ENCODE data around the gene CEP170B. TPM values are rescaled to one million over a fixed set of nuclear protein-coding genes. Genes with fewer than 3 reads are reported as not detected.
"Not testable (repeated sequence)": the region's sequence is repeated elsewhere in the genome, so short reads cannot be mapped to it uniquely, and the experiment has no call there.

CEP170B gene
- total RNA-seq, 2 donors from 2014 or later = 6.1 to 7.9 TPM

DNA sequence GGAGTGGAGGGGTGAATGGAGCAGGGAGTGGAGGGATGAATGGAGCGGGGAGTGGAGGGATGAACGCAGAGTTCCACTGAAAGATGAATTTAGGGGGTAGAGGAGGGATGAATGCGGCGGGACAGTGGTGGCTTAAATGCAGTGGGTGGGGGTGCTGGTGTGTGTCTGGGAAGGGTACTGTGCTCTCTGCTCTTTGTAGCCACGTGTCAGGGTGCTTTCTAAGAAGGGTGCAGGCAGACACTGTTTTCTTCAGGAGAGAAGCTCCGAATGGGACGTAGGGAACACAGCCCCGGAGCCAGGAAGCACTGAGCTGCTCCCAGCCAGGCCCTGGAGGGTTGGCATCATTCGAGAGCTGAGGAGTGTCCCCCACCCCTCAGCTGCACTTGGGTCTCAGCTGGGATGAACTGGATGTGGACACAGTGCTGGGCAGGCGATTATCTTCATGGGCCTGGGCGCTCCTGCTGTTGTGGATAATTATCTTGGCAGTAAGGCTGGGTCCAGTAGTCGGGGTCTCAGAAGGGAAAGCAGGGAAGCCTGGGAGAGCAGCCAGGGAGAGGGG is 9.5 kb upstream of the CEP170B start:
- no peaks in the 10 kb centered on the region for H3K36me3 Mint-ChIP-seq (ENCODE audit: insufficient read depth in 2 of 2)
- H3K4me1 Mint-ChIP-seq (ENCODE audit: low read depth) = no peaks in the 10 kb centered on the region
- peaks cover 12% of the 10 kb centered on the region for H3K27me3 Mint-ChIP-seq (ENCODE audit: low read depth)
- no peak overlapping the region for H3K27ac Mint-ChIP-seq
- H3K9me3 Mint-ChIP-seq = no peaks in the 10 kb centered on the region
- H3K4me3 Mint-ChIP-seq = no peak overlapping the region
- ATAC-seq (replicated peaks in 1 of 2) (no peak), DNase-seq (no peak)

DNA sequence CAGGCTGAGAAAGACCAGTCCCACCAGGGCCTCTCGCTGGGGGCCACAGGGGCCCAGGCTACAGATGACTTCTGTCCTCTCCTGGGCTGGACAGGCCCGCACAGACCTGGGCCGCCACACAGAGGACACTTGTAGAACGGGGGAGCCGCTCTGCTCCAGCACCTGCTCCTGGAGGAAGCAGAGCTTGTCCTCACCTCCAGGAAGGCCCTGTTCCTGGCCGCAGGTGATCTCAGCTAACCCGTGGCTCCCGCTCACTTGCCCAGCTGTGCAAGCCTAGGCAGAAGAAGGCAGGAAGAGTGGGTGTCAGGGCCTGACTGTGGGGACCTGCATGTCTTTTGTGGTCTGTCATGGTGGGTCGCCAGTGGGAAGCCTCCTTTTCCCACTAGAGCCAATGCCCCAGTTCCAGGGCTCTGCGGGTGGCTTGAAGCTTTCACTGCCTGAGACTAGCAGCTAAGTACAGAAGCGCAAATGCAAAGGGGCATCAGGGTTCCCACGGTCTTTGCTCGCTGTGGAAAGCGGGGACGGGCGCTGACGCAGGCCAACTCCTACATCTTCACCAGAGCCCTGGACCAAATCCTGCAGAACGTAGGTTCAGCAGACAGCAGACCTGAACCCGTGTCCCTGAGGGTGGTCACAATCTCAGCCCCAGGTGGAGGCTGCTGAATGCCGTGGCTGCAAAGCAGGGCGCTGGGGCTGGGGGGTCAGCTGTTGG is 8.8 kb upstream of the CEP170B start:
- H3K4me1 Mint-ChIP-seq (ENCODE audit: low read depth) = no peaks in the 10 kb centered on the region
- H3K4me3 Mint-ChIP-seq = no peak overlapping the region
- H3K9me3 Mint-ChIP-seq = no peaks in the 10 kb centered on the region
- ATAC-seq (replicated peaks in 1 of 2) = no peak
- H3K36me3 Mint-ChIP-seq (ENCODE audit: insufficient read depth in 2 of 2) = no peaks in the 10 kb centered on the region
- peaks cover 12% of the 10 kb centered on the region for H3K27me3 Mint-ChIP-seq (ENCODE audit: low read depth)
- DNase-seq = no peak
- no peak overlapping the region for H3K27ac Mint-ChIP-seq

DNA sequence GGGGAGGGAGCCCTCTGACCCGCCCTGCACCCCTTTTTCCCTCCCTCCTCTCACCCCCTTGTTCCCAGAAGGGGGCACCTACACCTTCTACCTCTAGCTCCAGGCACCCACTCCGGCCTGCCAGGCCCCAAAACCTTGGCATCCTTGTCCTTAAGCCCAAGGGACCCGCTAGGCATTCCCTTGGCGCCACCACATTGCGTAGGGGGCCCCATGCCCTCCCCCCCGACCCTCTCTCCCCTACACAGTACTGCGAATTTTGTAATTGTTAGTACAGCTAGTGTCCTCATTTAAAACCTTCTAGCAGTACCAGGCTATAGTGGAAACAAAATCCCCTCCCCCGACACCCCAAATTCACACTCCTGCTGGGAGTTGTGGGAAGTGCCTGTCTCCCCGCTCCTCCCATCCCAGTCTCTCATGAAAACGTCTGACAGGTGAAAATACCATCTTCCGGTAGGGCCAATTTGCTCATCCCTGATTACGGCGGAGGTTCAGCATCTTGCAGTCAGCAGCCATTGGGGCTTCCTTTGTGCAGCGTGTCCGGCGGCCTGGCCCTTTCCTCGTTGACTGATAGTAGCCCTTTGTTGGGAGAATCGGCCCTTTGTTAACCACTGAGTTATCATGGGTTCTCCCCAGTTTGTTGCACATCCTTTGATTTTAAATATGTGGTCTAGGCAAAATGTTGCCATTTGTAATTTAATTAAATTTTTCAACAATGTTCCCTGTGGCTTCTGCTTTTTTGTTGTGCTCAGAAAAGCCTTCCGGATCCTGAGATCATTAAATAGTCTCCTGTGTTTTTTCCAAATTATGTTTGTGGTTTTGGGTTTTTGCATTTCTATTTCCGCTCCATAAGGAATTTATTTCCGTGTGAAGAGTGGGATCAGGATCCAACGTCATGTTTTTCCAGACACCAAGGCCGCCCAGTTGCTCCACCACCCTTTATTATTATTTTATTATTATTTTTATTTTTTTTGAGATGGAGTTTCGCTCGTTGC is 7.9 kb upstream of the CEP170B start:
- H3K4me3 Mint-ChIP-seq = no peak overlapping the region
- DNase-seq (no peak), ATAC-seq (replicated peaks in 1 of 2) (no peak)
- no peaks in the 10 kb centered on the region for H3K4me1 Mint-ChIP-seq (ENCODE audit: low read depth)
- no peak overlapping the region for H3K27ac Mint-ChIP-seq
- H3K9me3 Mint-ChIP-seq = no peaks in the 10 kb centered on the region
- H3K27me3 Mint-ChIP-seq (ENCODE audit: low read depth) = peaks cover 10% of the 10 kb centered on the region
- no peaks in the 10 kb centered on the region for H3K36me3 Mint-ChIP-seq (ENCODE audit: insufficient read depth in 2 of 2)

DNA sequence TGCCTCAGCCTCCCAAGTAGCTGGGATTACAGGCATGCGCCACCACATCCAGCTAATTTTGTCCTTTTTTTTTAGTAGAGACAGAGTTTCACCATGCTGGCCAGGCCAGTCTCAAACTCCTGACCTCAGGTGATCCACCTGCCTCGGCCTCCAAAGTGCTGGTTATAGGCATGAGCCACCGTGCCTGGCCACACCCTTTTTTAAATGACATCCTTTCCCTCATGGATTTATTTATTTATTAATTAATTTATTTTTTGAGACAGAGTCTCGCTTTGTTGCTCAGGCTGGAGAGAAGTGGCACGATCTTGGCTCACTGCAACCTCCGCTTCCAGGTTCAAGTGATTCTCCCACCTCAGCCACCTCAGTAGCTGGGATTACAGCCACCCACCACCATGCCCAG is 7.1 kb upstream of the CEP170B start:
- not testable (repeated sequence) for ATAC-seq (replicated peaks in 1 of 2); H3K4me1 Mint-ChIP-seq (ENCODE audit: low read depth); H3K9me3 Mint-ChIP-seq; H3K4me3 Mint-ChIP-seq; H3K36me3 Mint-ChIP-seq (ENCODE audit: insufficient read depth in 2 of 2); H3K27me3 Mint-ChIP-seq (ENCODE audit: low read depth); H3K27ac Mint-ChIP-seq; DNase-seq

DNA sequence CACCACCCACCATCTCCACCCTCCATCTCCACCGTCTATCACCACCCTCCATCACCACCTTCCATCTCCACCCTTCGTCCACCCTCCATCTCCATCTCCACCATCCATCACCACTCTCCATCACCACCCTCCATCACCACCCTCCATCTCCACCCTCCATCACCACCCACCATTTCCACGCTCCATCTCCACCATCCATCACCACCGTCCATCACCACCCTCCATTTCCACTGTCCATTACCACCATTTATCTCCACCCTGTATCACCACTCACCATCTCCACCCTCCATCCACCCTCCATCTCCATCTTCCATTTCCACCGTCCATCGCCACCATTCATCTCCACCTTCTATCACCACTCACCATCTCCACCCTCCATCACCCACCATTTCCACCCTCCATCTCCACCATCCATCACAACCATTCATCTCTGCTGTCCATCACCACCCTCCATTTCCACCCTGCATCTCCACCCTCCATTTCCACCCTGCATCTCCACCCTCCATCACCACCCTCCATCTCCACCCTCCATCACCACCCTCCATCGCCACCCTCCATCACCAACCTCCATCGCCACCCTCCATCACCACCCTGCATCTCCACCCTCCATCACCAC is 6.1 kb upstream of the CEP170B start:
- DNase-seq (no peak), ATAC-seq (replicated peaks in 1 of 2) (no peak)
- peaks cover 10% of the 10 kb centered on the region for H3K27me3 Mint-ChIP-seq (ENCODE audit: low read depth)
- no peak overlapping the region for H3K27ac Mint-ChIP-seq
- H3K4me1 Mint-ChIP-seq (ENCODE audit: low read depth) = no peaks in the 10 kb centered on the region
- no peaks in the 10 kb centered on the region for H3K9me3 Mint-ChIP-seq
- no peaks in the 10 kb centered on the region for H3K36me3 Mint-ChIP-seq (ENCODE audit: insufficient read depth in 2 of 2)
- H3K4me3 Mint-ChIP-seq = no peak overlapping the region

DNA sequence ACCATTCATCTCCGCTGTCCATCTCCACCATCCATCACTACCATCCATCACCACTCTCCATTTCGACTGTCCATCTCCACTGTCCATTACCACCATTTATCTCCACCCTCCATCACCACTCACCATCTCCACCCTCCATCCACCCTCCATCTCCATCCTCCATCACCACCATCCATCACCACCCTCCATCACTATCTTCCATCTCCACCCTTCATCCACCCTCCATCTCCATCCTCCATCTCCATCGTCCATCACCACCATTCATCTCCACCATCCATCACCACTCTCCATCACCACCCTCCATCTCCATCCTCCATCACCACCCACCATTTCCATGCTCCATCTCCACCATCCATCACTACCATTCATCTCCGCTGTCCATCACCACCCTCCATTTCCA is 5.2 kb upstream of the CEP170B start:
- Mint-ChIP-seq H3K36me3 (ENCODE audit: insufficient read depth in 2 of 2) (no peaks in the 10 kb centered on the region), H3K4me1 (ENCODE audit: low read depth) (peaks cover 5% of the 10 kb centered on the region), H3K9me3 (no peaks in the 10 kb centered on the region), H3K4me3 (no peak overlapping the region), H3K27ac (no peak overlapping the region), H3K27me3 (ENCODE audit: low read depth) (peaks cover 17% of the 10 kb centered on the region)
- no peak for DNase-seq
- ATAC-seq (replicated peaks in 1 of 2) = no peak

DNA sequence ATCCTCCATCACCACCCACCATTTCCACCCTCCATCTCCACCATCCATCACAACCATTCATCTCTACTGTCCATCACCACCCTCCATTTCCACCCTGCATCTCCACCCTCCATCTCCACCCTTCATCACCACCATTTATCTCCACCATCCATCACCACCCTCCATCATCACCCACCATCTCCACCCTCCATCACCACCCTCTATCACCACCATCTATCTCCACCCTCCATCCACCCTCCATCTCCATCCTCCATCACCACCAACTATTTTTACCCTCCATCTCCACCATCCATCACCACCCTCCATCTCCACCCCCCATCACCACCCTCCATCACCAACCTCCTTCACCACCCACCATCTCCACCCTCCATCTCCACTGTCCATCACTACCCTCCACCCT is 4.7 kb upstream of the CEP170B start:
- DNase-seq (no peak), ATAC-seq (replicated peaks in 1 of 2) (no peak)
- H3K4me3 Mint-ChIP-seq = no peak overlapping the region
- H3K9me3 Mint-ChIP-seq = no peaks in the 10 kb centered on the region
- peaks cover 17% of the 10 kb centered on the region for H3K27me3 Mint-ChIP-seq (ENCODE audit: low read depth)
- peaks cover 5% of the 10 kb centered on the region for H3K4me1 Mint-ChIP-seq (ENCODE audit: low read depth)
- no peak overlapping the region for H3K27ac Mint-ChIP-seq
- H3K36me3 Mint-ChIP-seq (ENCODE audit: insufficient read depth in 2 of 2) = no peaks in the 10 kb centered on the region

DNA sequence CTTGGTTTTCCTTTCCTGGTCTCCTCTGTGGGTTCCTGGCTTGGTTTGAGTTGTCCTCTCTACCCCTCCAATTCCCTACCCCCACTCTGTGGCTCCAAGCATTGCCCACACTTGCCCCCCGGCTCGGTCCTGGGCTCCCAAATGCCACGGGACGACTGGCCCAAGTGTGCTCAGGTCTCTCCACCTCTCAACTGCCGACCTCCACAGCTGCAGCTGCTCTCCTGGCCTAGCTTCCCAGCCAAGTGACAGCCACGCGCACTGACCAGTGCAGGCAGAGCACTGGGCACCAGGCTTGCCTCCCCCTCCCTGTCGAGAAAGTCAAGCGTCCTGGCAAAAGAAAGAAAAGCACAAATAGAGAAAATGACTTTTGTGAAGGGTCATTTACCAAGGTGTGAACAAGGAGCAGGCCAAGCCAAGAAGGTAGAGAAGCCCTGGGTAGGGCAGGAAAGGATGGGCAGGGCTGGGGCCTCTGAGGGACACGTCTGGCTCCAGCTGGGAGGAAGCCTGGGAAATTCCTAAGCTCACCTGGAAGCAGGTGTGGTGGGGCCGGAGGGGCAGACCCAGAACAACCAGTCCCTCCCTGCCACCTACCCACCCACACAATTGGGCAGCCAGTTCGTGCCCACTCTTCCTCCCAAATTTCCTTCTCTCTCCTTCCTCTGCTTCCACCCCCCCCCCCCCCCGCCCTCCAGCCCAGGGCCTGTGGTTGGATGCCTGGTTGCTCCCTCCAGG is 1.8 kb upstream of the CEP170B start:
- H3K36me3 Mint-ChIP-seq (ENCODE audit: insufficient read depth in 2 of 2) = no peaks in the 10 kb centered on the region
- ATAC-seq (replicated peaks in 1 of 2) (no peak), DNase-seq (no peak)
- no peak overlapping the region for H3K4me3 Mint-ChIP-seq
- no peaks in the 10 kb centered on the region for H3K9me3 Mint-ChIP-seq
- H3K4me1 Mint-ChIP-seq (ENCODE audit: low read depth) = peaks cover 5% of the 10 kb centered on the region
- H3K27ac Mint-ChIP-seq = no peak overlapping the region
- peaks cover 17% of the 10 kb centered on the region for H3K27me3 Mint-ChIP-seq (ENCODE audit: low read depth)

DNA sequence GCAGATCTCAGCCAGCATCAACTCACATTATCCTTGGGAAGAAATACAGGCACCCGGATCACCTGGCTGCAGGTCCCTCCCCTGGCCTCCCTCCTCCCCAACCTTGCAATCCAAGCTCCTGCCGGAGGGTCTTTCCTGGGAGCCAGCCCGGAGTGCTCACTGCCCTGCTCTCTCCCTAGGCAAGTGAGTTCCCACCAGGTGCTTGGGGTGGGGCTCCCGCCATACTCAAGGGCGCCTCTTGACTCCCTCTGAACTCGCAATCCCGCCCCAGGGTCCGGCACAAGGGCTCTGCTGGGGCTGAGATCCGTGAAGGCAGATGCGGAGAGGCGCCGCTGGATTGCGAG is 1.2 kb upstream of the CEP170B start:
- ATAC-seq (replicated peaks in 1 of 2) (no peak), DNase-seq (no peak)
- H3K4me1 Mint-ChIP-seq (ENCODE audit: low read depth) = peaks cover 5% of the 10 kb centered on the region
- H3K4me3 Mint-ChIP-seq = peak overlapping the region in 1 of 2 donors; percentile 62
- no peaks in the 10 kb centered on the region for H3K9me3 Mint-ChIP-seq
- no peaks in the 10 kb centered on the region for H3K36me3 Mint-ChIP-seq (ENCODE audit: insufficient read depth in 2 of 2)
- peaks cover 17% of the 10 kb centered on the region for H3K27me3 Mint-ChIP-seq (ENCODE audit: low read depth)
- no peak overlapping the region for H3K27ac Mint-ChIP-seq

DNA sequence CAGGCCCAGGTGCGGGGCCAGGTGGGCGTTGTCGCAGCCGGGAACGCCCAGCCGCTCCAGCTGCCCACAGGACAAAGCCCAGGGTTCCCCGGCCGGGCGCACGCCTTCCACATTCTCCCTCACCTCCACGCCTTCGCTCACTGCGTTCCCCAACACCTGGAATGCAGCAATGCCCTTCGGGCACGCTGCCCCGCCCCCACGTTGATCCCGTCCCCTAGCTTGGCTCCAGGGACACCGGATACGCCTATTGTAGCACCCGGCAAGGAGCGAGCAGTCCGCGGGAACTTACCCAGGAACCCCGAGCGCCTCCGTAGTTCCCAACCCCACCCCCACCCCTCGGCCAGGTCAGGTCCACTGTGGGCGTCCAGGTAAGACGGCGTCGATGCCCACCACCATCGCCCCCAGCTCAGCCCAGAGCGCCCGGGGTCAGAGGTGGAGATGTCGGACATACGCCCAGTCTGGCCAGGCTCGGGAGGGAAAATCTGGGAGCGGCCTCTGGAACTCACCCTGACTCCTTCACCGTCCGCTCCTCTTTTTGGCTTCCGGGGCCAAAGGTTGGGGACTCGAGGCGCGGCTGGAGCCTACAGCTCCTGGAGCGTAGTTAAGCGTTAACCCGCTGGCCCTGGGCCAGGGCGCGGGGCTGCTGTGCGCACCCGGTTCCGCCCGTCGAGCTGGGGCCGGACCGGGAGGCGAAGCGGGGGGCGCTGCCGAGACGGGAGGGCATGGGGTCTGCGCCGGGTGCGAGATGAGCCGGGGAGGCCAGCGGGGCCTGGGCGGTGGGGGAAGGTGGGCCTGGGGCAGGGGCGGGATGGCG is 594 bp upstream of the CEP170B start:
- no peak overlapping the region for H3K27ac Mint-ChIP-seq
- H3K4me1 Mint-ChIP-seq (ENCODE audit: low read depth) = peaks cover 5% of the 10 kb centered on the region
- peak overlapping the region; percentile 32 to 62 for H3K4me3 Mint-ChIP-seq
- DNase-seq (peak; percentile 18 to 34), ATAC-seq (replicated peaks in 1 of 2) (peak in 1 of 2 donors; percentile 23)
- no peaks in the 10 kb centered on the region for H3K9me3 Mint-ChIP-seq
- H3K36me3 Mint-ChIP-seq (ENCODE audit: insufficient read depth in 2 of 2) = no peaks in the 10 kb centered on the region
- peaks cover 17% of the 10 kb centered on the region for H3K27me3 Mint-ChIP-seq (ENCODE audit: low read depth)

DNA sequence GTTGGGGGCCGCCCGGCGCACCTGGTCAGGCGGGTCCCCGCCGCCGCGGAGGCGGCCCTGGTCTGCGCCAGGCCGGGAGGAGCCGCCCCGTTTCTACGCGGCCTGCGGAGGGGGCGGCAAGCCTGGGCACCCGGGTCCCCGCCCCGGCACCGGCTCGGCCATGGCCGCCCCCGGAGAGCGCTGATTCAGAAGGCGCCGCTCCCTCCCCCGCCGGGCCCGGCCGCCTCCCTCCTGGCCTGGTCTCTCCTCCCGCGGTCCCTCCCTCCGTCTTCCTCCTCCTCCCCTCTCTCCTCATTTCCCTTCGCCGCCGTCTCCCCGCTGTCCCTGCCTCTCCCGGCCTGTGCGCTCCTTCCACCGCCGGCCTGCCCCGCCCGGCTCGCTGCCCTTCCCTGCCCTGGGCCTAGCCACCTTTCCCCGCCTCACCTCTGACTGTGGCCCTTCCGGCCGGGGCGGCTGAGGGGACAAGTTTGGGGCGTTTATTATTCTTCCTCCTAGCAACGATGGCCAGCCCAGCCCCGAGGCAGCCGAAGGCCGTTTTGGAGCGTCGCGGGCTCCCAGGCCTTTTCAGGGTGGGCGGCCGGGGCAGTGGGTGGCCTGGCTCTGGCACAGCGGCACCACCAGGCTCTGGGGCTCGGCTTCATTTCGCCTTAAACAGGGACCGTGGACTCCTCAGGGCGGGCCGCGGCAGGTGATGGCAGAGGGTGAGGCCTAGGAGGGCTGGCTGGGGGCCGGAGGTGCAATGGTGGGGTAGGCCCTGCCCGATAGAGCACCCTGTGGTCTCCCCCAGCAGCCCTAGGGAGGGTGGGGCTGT is 768 bp downstream of the CEP170B start:
- peak; percentile 55 to 59 for DNase-seq
- Mint-ChIP-seq H3K4me3 (peak overlapping the region; percentile 66 to 81), H3K27me3 (ENCODE audit: low read depth) (peaks cover 17% of the 10 kb centered on the region), H3K36me3 (ENCODE audit: insufficient read depth in 2 of 2) (no peaks in the 10 kb centered on the region), H3K27ac (no peak overlapping the region), H3K4me1 (ENCODE audit: low read depth) (peaks cover 5% of the 10 kb centered on the region), H3K9me3 (no peaks in the 10 kb centered on the region)
- ATAC-seq (replicated peaks in 1 of 2) = peak; percentile 69 to 70

All from activated T-cell treated with anti-CD3 and anti-CD28 coated beads, Interleukin-2, amount 50 U/mL, for 72 hours (primary cell).